Measurements from ENCODE around the gene BUD31. TPM values are rescaled to one million over a fixed set of nuclear protein-coding genes. Genes with fewer than 3 reads are reported as not detected.

The BUD31 gene
- total RNA-seq: 41.7 TPM

DNA sequence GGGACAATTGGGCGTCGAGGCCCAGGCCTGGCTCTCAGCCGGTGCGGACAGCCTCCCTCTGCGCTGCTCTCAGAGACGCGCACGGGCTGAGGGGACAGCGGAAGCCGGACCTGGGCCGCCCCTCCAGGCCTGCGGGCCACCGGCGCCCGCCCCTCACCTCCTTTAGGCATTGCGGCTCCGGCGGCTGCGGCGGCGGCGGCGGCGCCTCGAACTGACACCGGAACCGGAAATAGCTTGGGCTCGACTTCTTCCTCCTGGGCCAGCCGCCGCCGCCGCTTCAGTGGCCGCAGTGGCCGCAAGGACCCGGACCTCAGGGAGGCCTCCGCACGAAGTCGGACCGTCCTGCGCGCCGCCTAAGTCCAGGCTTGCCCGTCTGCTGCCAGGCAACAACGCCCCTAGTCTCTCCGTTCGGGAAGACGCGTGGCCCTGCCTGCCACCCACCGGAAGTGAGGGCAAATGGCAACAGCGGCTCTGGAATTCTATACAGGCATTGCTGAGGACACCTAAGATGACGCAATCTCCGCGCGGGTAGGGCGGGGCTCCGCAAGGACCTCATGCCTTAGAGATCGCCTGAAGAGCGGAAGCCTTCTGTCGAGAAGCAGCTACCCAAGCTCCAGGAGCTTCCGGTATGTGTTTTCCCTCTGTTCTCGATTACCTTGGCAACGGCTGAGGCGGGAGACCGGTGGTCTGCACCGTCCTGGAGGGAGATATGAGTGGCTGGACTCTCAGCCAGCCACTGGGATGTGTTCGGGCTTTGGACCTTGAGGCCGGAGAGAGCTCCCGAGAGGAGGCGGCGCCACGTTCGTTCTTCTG is at the start of gene BUD31, which contains the start of gene PDAP1:
TSS of gene BUD31 (plus strand) at position 591 of the 813 bp plus-strand sequence. CDS start 2,124 bp downstream, outside the sequence.
TSS of gene PDAP1 (minus strand) at position 219 of the 813 bp plus-strand sequence. CDS start at position 170, 49 bp downstream.

DNA sequence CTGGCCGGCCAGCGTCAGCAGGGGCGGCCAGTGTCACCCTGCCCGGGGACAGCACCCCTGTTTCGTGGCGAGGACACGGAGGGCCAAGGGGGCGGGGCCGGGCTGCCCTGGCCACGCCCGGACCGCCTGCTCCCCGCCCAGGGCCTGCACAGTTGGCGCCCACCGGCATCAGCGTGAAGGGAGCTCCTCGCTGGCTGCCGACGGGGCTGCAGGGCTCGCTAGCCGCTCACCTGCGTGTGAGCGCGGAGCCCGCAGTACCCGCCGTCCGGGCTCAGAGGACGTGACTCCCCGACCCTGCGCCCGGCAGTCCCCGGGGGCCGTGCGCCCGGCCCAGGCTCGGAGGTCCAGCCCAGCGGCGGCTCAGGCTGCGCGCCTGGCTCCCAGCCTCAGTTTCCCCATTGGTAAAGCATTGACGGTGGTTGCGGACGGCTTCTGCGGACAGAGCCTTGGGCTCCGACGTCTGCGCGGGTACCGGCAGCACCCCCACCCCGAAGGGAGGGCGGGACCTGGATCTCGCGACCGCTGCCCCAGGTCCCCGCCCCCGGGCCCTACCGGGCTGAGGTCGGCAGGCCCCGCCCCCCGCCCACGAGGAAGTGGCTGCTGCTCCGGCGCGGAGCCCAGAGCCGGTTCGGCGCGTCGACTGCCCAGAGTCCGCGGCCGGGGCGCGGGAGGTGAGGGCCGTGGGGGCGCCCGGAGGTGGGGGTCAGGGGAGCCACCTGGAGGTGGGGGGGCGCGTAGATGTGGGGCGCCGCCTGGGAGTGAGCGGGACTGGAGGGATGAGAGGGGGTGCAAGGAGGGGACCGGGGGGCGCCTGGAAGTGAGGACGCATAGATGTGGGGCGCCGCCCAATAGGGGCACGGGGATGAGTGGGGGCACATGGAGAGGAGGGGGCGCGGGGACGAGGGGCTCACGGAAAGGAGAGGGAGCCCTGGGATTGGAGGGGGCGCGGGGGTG is 34.4 kb upstream of the BUD31 start, which contains the start of gene ARPC1B:
TSS of gene ARPC1B (plus strand) at position 620 of the 954 bp plus-strand sequence. CDS start 10,985 bp downstream, outside the sequence.

DNA sequence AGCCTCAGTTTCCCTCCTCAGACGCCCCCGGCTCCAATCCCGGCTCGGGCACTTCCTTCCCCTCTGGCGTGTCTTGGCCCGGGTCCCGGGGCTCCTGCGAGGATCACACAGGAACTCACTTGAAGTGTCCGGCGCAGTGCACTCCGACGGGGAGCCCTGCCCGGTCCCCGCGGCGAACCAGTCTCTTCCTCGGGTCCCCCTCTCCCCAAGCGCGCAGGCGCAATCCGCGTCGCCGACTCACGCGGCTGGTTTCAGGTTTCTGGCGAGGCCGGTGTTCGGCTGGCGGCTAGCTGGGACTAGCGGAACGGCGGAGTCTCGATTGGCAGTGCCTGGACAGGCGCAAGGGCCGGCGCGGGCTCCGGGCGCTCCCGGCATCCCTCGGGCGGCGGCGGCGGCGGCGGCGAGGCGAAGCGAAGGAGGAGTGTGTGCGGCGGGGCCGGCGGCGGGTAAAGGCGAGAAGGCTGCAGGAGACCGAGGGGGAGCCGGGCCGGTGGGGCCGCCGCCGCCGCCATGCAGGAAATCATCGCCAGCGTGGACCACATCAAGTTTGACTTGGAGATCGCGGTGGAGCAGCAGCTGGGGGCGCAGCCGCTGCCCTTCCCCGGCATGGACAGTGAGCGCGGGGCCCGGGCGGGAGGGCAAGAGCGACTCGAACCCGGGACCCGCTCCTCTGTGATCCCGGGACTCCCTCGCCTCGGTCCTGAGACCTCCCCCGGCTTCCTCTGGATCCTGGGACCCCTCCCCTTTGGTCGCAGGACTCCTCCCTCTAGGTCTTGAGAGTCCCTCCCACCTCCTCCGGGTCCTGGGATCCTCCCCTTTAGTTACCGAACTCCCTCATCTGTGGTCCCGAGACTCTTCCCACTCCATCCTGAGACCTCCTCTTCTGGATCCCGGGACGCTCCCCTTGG is 30.1 kb downstream of the BUD31 start, which contains the start of the genes CPSF4 and PTCD1:
TSS of gene CPSF4 (plus strand) at position 371 of the 908 bp plus-strand sequence. CDS start at position 511, 140 bp downstream.
TSS of gene PTCD1 (minus strand) at position 226 of the 908 bp plus-strand sequence. CDS start 3,556 bp downstream, outside the sequence.

Other genes starting within 250 kb of the BUD31 start
- gene KPNA7, start 200.9 kb upstream of the BUD31 start, total RNA-seq: not detected
- gene MYH16, start 136.1 kb upstream of the BUD31 start, total RNA-seq: 0.06 TPM
- 93.0 TPM for gene ARPC1A, start 83.1 kb upstream of the BUD31 start, total RNA-seq
- 105 TPM for gene ARPC1B, start 34.2 kb upstream of the BUD31 start, total RNA-seq
- 17.2 TPM for gene PDAP1, start 372 bp upstream of the BUD31 start, total RNA-seq
- gene PTCD1, start 29.8 kb downstream of the BUD31 start, total RNA-seq: 14.2 TPM
- 26.9 TPM for gene CPSF4, start 30.0 kb downstream of the BUD31 start, total RNA-seq
- gene ATP5MF, start 57.2 kb downstream of the BUD31 start, total RNA-seq: 277 TPM
- gene ZNF789, start 63.9 kb downstream of the BUD31 start, total RNA-seq: 19.8 TPM
- 30.5 TPM for gene ZNF394, start 91.3 kb downstream of the BUD31 start, total RNA-seq
- 10.4 TPM for gene ZKSCAN5, start 95.7 kb downstream of the BUD31 start, total RNA-seq
- gene FAM200A, start 143.1 kb downstream of the BUD31 start, total RNA-seq: 9.6 TPM
- gene ZNF655, start 149.7 kb downstream of the BUD31 start, total RNA-seq: 101 TPM
- 1.6 TPM for gene TMEM225B, start 189.3 kb downstream of the BUD31 start, total RNA-seq
- 20.3 TPM for gene ZSCAN25, start 208.0 kb downstream of the BUD31 start, total RNA-seq

All from metanephros (tissue), 1 donor.